Kidney tubule cell (primary cell): Measurements from ENCODE around the gene RANBP3L.

Experiments
- DNase-seq: peaks from one replicate; pipeline ENCODE4 v3.0.0-alpha.2; 2018; ENCODE audit warnings: low spot score

The RANBP3L gene

DNA sequence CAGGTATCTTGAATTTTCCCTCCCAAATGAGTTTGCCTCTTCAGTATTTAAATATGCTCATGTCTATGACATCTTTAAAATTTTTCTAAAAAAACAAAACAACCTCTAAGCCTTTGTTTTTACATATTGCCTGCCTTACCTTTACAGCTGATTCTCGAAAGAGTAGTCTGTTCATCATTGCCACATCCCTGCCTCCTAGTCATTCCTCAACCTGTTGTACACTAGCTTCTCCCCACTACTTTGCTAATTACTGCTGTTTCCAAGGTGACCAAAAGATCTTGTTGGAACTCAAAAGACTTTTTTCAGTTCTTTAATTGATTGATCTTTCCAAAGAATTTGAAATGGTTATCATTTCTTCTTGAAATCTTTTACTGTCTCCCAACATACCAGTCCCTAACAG lies 58.0 kb downstream of the RANBP3L start:
- no peak for DNase-seq

GRCh38 chr5:36242534-36243485 lies 58.9 kb downstream of the RANBP3L start:
- DNase-seq = no peak

DNA sequence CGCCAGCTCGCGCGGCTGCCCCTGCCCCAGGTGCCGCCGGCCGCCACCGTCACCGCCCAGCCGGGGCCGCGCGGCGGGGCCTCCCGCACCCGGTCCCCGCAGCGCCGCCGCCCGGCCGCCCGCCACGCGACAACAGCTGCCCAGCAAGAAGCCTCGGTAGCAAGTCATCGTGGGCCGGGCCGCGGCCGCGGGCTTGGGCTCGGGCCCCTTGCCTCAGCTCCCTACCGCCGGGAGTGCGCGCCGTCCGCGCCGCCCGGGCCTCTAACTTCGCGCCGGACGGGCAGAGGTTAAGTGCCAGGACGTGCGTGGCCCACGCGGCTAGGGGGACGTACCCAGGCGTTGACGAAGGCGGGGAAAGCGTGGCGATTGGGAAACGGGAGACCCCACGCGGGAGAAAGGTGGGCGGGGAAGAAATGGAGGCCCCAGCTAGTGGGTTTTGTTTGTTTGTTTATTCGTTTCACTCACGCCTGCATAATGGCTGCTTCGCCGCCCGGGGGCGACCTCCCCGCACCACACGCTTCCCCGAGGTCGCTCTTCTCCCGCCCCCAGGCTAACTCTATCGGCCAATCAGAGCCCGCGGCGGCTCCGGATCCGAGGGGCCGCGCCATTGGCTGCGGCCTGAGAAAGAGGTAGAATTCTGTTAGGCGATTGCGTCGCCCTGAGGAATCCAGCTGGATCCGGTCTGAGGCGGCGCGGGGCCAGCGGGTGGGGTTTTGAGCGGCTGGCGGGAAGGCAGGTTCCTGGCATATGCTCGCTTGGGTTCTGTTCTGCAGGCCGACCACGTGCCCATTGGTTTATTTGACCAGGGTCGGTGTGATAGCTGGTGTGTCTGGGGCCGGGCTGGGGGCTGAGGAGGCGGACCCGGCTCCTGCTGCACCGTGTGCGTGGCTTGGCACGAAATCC lies 59.8 kb downstream of the RANBP3L start, which contains the start of gene NADK2:
TSS of gene NADK2 (minus strand) at position 295 of the 903 bp plus-strand sequence. CDS start at position 168, 127 bp downstream.
- peak; percentile 97 for DNase-seq

DNA sequence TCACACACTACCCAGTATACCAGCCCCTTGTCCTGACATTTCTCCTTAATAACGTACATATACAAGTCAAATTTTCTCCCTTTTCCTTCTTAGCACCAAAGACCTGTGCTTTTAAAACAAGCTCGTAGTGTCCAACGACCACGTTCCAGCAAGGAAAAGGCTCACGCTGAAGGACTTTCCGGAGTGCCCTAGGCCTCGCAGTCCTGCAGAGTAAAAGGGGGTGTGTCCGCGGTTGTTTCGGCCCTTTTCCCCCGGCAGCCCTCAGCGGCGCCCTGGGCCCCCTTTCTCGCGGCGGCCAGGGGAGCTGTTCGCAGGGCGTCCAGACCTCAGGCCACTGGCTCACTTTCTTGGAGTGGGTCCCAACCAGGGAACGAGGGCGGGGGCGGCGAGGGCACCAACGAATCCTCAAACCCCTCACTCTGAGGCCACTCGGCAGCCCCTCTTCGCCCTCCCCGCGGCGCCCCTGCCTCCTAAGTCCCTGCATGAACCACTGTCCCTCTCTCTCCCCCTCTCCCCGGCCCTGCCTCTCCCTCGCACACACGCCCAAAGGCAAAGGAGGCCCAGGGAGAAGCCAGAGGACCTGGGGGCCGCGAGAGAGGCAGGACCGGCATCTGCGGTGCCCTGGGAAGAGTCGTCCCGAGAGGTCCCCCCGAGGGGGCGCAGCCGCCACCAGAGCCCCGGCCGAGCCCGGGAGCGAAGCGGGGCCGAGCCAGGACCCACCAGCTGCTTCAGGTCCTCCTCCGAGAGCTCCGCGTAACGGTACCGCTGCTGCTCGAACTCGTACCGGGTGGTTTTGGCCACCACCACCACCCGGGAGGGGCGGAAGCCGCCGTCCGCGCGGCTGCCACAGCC lies 60.7 kb downstream of the RANBP3L start:
- peak; percentile 64 for DNase-seq

GRCh38 chr5:36239370-36240293 lies 62.1 kb downstream of the RANBP3L start:
- DNase-seq = no peak

DNA sequence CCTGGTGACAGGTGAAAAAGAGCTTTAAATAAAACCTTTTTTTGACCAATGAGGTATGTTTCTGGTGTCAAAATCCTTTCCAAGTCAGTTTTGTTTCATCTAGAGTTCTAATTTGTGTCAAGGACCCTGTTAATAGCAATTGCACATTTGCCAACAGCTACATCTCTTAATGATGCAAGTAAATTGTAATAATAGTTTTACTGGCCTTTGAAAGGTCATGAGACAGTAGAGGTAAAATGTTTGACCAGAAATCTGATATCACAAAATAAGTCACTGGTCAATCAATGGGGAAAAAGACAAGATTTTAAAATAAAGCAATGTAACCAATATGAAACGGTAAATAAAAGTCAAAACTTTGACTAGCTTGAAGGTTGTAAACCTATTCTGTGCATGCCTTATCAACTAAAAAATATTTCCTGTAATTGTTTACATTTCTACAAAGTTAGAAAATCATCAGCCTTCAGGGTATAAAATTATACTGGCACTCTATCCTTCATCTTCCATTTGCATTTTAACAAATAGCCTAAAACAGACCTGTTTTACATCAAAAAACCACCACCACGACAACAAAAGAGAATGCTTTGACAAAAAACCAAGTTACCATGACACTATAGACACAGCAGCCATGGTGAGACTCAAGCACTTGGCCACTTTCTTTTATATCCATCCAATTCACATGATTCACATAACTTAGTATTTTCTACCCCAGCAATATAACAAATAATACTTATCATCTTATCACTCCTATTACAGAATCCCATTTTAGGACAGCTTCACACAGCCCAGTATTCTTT lies 63.0 kb downstream of the RANBP3L start:
- DNase-seq = no peak

GRCh38 chr5:36237751-36238150 lies 64.0 kb downstream of the RANBP3L start:
- peak; percentile 71 for DNase-seq

DNA sequence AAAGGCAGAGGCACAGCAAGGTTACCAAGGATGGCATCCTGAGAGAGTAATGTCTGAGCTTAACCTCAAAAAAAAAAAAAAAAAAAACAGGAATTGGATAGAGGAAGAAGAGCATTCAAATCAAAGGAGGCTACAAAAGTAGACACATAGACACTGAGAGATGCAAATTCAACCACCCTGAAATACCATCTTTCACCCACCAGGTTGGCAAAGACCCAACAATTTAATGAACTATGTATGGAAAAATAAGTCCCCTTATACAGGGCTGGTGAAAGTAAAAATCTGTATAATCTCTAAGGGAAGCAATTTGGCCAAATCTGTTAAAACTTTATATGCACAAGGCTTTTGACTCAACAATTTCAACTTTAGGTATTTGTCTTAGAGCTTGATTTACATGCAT lies 64.9 kb downstream of the RANBP3L start:
- no peak for DNase-seq

DNA sequence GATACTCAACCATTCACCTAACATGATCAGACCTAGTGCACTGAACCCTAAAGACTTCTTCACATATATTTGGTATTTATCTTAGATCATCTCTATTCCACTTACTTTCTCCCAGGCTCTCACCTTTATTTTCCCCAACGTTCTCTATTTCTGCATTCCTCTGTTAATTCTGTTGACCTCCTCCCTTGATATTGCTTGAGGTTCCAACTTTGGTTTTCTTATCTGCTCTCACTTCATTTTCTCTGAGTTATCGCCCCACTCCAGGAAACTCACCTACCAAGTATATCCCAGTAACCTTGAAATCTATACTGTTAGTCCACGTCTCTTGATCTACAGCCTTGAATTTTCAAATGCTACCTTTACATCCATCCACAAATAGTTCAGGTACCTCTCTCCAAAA lies 69.2 kb downstream of the RANBP3L start:
- DNase-seq = no peak

DNA sequence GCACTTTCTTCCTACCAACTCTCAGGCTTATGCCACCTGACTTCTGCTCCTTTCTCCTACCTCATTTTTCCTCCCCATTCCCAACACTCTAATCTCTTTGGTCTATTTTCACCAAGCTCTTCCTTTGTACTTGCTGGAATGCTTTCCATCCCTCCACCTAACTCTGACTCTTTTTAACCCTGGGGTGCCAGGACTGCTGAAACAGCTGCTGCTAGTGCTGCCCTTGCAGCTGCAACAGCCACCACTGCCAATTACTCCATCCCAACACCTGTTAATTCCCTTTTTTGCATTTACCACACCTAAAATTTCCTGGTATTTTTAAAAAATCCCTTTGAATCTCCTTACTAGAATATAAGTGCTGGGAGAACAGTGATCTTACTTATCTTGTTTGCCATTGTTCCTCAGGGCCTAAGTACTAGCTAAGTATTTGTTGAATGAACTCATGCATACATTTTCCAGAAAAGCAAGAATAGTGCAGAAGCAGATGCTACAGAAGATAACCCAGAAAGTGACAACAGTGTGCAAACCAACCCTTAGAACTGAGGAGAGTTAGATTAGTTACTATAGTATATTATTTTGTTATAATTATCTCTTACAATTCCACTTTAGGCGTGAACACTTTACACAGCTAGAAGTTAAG lies 71.4 kb downstream of the RANBP3L start:
- no peak for DNase-seq

GRCh38 chr5:36228505-36228904 lies 73.2 kb downstream of the RANBP3L start:
- DNase-seq = no peak

DNA sequence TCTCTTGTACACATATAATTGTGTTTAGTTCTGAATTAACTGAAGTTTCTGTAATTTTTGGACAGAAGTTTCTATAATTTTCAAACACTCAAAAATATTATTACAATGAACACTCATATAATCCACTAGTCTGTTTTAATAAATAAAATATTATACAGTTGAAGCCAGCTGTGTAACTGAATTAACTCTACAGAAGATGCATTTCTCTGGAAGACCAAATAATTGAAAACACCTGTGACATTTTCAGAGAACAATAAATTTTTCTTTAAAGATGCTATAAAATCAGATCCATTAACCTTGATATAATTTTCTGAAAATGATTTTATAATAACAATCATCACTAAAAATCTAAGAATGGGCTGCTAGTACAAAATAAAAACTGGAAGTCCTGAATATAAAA lies 74.7 kb downstream of the RANBP3L start:
- DNase-seq = no peak

- DNase-seq = no peak
Observed at GRCh38 chr5:36222620-36223019, 79.1 kb downstream of the RANBP3L start.

DNA sequence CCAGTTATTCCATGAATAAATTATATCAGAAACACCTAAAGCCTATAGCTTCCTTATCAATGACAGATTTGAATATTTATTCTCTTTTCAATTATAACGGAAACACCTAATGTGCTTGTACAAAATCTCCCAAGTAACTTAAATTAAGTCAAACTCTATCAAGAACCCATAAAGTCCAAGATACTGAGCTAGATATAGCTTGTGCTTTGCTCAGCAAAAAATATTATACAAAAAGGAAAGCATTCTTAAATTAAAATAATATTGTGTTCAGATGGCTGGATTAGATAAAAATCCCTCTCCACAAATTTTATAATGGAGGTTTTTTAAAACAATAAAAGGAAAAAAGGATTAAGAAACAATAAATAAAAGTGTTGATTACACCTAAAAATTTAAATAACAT lies 83.7 kb downstream of the RANBP3L start:
- no peak for DNase-seq

DNA sequence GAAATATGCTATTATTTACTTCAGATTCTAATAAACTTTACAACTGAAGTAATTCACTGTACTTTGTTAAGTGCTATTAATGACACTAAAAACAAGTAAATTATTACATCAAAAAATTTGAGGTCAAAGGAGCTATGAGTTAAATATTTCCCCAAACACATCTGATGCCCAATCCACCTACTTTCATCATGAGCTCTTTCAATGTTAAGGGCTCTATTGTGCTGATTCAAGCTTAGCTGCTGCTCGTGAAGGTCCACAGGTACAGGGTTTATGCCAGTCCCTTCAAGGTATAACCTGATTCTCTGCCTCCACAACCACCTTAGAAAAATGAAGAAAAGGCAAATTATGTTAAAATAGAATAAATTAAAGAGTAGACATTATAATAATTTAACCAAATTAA lies 84.1 kb downstream of the RANBP3L start:
- DNase-seq = no peak

GRCh38 chr5:36215910-36216309 lies 85.8 kb downstream of the RANBP3L start:
- DNase-seq = no peak

GRCh38 chr5:36214436-36214835 lies 87.3 kb downstream of the RANBP3L start:
- no peak for DNase-seq

GRCh38 chr5:36209664-36210063 lies 92.0 kb downstream of the RANBP3L start:
- no peak for DNase-seq

- DNase-seq = no peak
Observed at GRCh38 chr5:36208786-36209185, 92.9 kb downstream of the RANBP3L start.
